OCI-LY7 (cell line): ENCODE data around the gene PTRHD1.

Source experiments
- CTCF ChIP-seq: fragments of 200-600 bp; sonication (generic); conservative IDR thresholded peaks from 2 replicates; pipeline ENCODE4 v1.5.1; 2014; ENCODE audit warnings: mild to moderate bottlenecking, antibody characterized with exemption, low read length, moderate library complexity, mixed read lengths
- EZH2phosphoT487 ChIP-seq: fragments of 200-600 bp; sonication (generic); IDR thresholded peaks from 2 replicates; pipeline ENCODE4 v1.6.1; 2018; ENCODE audit warnings: low read depth, borderline replicate concordance, mild to moderate bottlenecking, mixed run types, antibody characterized with exemption, low read length, moderate library complexity, mixed read lengths

- TF ChIP-seq CTCF = no peak
- TF ChIP-seq EZH2phosphoT487 = no peak
These were observed 35.2 kb upstream of the PTRHD1 start for GRCh38 chr2:24828238-24828996.
